ENCODE measurements around the gene EFCAB8.

The EFCAB8 gene

GRCh38 chr20:32963176-32963575, 104.5 kb downstream of the EFCAB8 start:
- H3K27ac ChIP-seq (ENCODE audit: low read depth, low read length): no peak overlapping the region
- H3K36me3 ChIP-seq (ENCODE audit: control insufficient read depth, insufficient read depth, low read length): no peaks in the 10 kb centered on the region
- H3K79me1 ChIP-seq (ENCODE audit: low read length): no peaks in the 10 kb centered on the region
- no peak overlapping the region for H4K5ac ChIP-seq (ENCODE audit: low read length)
- no peak overlapping the region for H2BK120ac ChIP-seq (ENCODE audit: low read depth, low read length)
- H3K18ac ChIP-seq (ENCODE audit: low read length): peak overlapping the region; percentile 8
- no peak overlapping the region for H3K9ac ChIP-seq (ENCODE audit: low read length)
- H3K4me2 ChIP-seq (ENCODE audit: low read length): no peak overlapping the region
- DNase-seq: no peak
- H4K8ac ChIP-seq (ENCODE audit: low read depth, low read length): no peak overlapping the region
- H3K27me3 ChIP-seq (ENCODE audit: insufficient read depth, low read length, poor library complexity): no peaks in the 10 kb centered on the region
- H3K4ac ChIP-seq (ENCODE audit: low read depth, low read length): no peak overlapping the region
- H3K4me1 ChIP-seq (ENCODE audit: control insufficient read depth, low read depth, low read length): no peaks in the 10 kb centered on the region
- H3K23ac ChIP-seq (ENCODE audit: low read length): no peak overlapping the region
- H3K4me3 ChIP-seq (ENCODE audit: low read length): no peak overlapping the region
- H2AK5ac ChIP-seq (ENCODE audit: low read length): no peak overlapping the region
- H2BK5ac ChIP-seq (ENCODE audit: low read length): no peak overlapping the region
- H2BK15ac ChIP-seq (replicated peaks; ENCODE audit: low read depth): peak overlapping the region; percentile 8
- no peak overlapping the region for H3K56ac ChIP-seq (ENCODE audit: low read length)
- no CpG with 5 or more reads among the region's 5 CpGs for WGBS (ENCODE audit: extremely low coverage, insufficient coverage, low lambda C conversion rate)
- H3K79me2 ChIP-seq (ENCODE audit: control insufficient read depth, insufficient read depth, low read length): no peaks in the 10 kb centered on the region

GRCh38 chr20:32964575-32964974, 105.9 kb downstream of the EFCAB8 start:
- no peak overlapping the region for H2BK5ac ChIP-seq (ENCODE audit: low read length)

GRCh38 chr20:32965115-32965514, 106.4 kb downstream of the EFCAB8 start:
- Histone ChIP-seq H2BK15ac (replicated peaks; ENCODE audit: low read depth) (no peak overlapping the region), H3K4ac (ENCODE audit: low read depth, low read length) (no peak overlapping the region), H3K27ac (ENCODE audit: low read depth, low read length) (no peak overlapping the region), H3K18ac (ENCODE audit: low read length) (no peak overlapping the region), H3K36me3 (ENCODE audit: control insufficient read depth, insufficient read depth, low read length) (no peaks in the 10 kb centered on the region), H3K4me3 (ENCODE audit: low read length) (no peak overlapping the region), H3K79me2 (ENCODE audit: control insufficient read depth, insufficient read depth, low read length) (no peaks in the 10 kb centered on the region), H2BK5ac (ENCODE audit: low read length) (peak overlapping the region; percentile 8), H2AK5ac (ENCODE audit: low read length) (peak overlapping the region; percentile 59), H4K5ac (ENCODE audit: low read length) (no peak overlapping the region), H3K23ac (ENCODE audit: low read length) (no peak overlapping the region), H2BK120ac (ENCODE audit: low read depth, low read length) (no peak overlapping the region), H3K27me3 (ENCODE audit: insufficient read depth, low read length, poor library complexity) (no peaks in the 10 kb centered on the region), H4K8ac (ENCODE audit: low read depth, low read length) (no peak overlapping the region), H3K4me2 (ENCODE audit: low read length) (no peak overlapping the region), H3K79me1 (ENCODE audit: low read length) (no peaks in the 10 kb centered on the region), H3K56ac (ENCODE audit: low read length) (peak overlapping the region; percentile 69), H3K9ac (ENCODE audit: low read length) (peak overlapping the region; percentile 11), H3K4me1 (ENCODE audit: control insufficient read depth, low read depth, low read length) (no peaks in the 10 kb centered on the region)
- DNase-seq: no peak
- WGBS (ENCODE audit: extremely low coverage, insufficient coverage, low lambda C conversion rate): no CpG with 5 or more reads among the region's 8 CpGs

More at GRCh38 chr20:32964575-32964974, 105.9 kb downstream of the EFCAB8 start:
- H2AK5ac ChIP-seq (ENCODE audit: low read length): no peak overlapping the region
- no peak overlapping the region for H4K8ac ChIP-seq (ENCODE audit: low read depth, low read length)
- no peak overlapping the region for H3K4me2 ChIP-seq (ENCODE audit: low read length)
- no peak overlapping the region for H3K23ac ChIP-seq (ENCODE audit: low read length)
- no peaks in the 10 kb centered on the region for H3K36me3 ChIP-seq (ENCODE audit: control insufficient read depth, insufficient read depth, low read length)
- WGBS (ENCODE audit: extremely low coverage, insufficient coverage, low lambda C conversion rate): no CpG with 5 or more reads among the region's 6 CpGs
- H3K27me3 ChIP-seq (ENCODE audit: insufficient read depth, low read length, poor library complexity): no peaks in the 10 kb centered on the region
- H3K4ac ChIP-seq (ENCODE audit: low read depth, low read length): no peak overlapping the region
- no peak overlapping the region for H3K4me3 ChIP-seq (ENCODE audit: low read length)
- H3K79me1 ChIP-seq (ENCODE audit: low read length): no peaks in the 10 kb centered on the region
- no peak overlapping the region for H3K18ac ChIP-seq (ENCODE audit: low read length)
- no peak overlapping the region for H2BK15ac ChIP-seq (replicated peaks; ENCODE audit: low read depth)
- H3K56ac ChIP-seq (ENCODE audit: low read length): no peak overlapping the region
- no peaks in the 10 kb centered on the region for H3K4me1 ChIP-seq (ENCODE audit: control insufficient read depth, low read depth, low read length)
- no peak for DNase-seq
- H3K79me2 ChIP-seq (ENCODE audit: control insufficient read depth, insufficient read depth, low read length): no peaks in the 10 kb centered on the region
- H3K9ac ChIP-seq (ENCODE audit: low read length): no peak overlapping the region
- H3K27ac ChIP-seq (ENCODE audit: low read depth, low read length): no peak overlapping the region
- H2BK120ac ChIP-seq (ENCODE audit: low read depth, low read length): no peak overlapping the region
- H4K5ac ChIP-seq (ENCODE audit: low read length): no peak overlapping the region

- DNase-seq: no peak
- Histone ChIP-seq H4K8ac (ENCODE audit: low read depth, low read length) (no peak overlapping the region), H3K79me2 (ENCODE audit: control insufficient read depth, insufficient read depth, low read length) (no peaks in the 10 kb centered on the region), H2BK15ac (replicated peaks; ENCODE audit: low read depth) (no peak overlapping the region), H3K9ac (ENCODE audit: low read length) (peak overlapping the region; percentile 11), H3K27me3 (ENCODE audit: insufficient read depth, low read length, poor library complexity) (no peaks in the 10 kb centered on the region), H3K4me2 (ENCODE audit: low read length) (no peak overlapping the region), H3K36me3 (ENCODE audit: control insufficient read depth, insufficient read depth, low read length) (no peaks in the 10 kb centered on the region), H3K4ac (ENCODE audit: low read depth, low read length) (no peak overlapping the region), H3K4me3 (ENCODE audit: low read length) (no peak overlapping the region), H3K4me1 (ENCODE audit: control insufficient read depth, low read depth, low read length) (no peaks in the 10 kb centered on the region), H2BK120ac (ENCODE audit: low read depth, low read length) (no peak overlapping the region), H3K27ac (ENCODE audit: low read depth, low read length) (no peak overlapping the region), H3K56ac (ENCODE audit: low read length) (peak overlapping the region; percentile 69), H4K5ac (ENCODE audit: low read length) (no peak overlapping the region), H3K18ac (ENCODE audit: low read length) (no peak overlapping the region), H3K79me1 (ENCODE audit: low read length) (no peaks in the 10 kb centered on the region), H3K23ac (ENCODE audit: low read length) (peak overlapping the region; percentile 69), H2AK5ac (ENCODE audit: low read length) (peak overlapping the region; percentile 90), H2BK5ac (ENCODE audit: low read length) (peak overlapping the region; percentile 8)
- whole genome bisulfite sequencing (ENCODE audit: extremely low coverage, insufficient coverage, low lambda C conversion rate): no CpG with 5 or more reads among the region's 12 CpGs
These were observed 107.1 kb downstream of the EFCAB8 start for GRCh38 chr20:32965581-32966373.

- Histone ChIP-seq H3K27ac (ENCODE audit: low read depth, low read length) (no peak overlapping the region), H3K56ac (ENCODE audit: low read length) (no peak overlapping the region), H2BK5ac (ENCODE audit: low read length) (no peak overlapping the region), H3K79me2 (ENCODE audit: control insufficient read depth, insufficient read depth, low read length) (no peaks in the 10 kb centered on the region), H3K79me1 (ENCODE audit: low read length) (no peaks in the 10 kb centered on the region), H3K18ac (ENCODE audit: low read length) (peak overlapping the region; percentile 7), H3K4me1 (ENCODE audit: control insufficient read depth, low read depth, low read length) (peaks cover 2% of the 10 kb centered on the region), H2BK15ac (replicated peaks; ENCODE audit: low read depth) (no peak overlapping the region), H3K4me2 (ENCODE audit: low read length) (no peak overlapping the region), H4K8ac (ENCODE audit: low read depth, low read length) (no peak overlapping the region), H2AK5ac (ENCODE audit: low read length) (peak overlapping the region; percentile 59), H3K23ac (ENCODE audit: low read length) (no peak overlapping the region), H3K9ac (ENCODE audit: low read length) (no peak overlapping the region), H3K27me3 (ENCODE audit: insufficient read depth, low read length, poor library complexity) (no peaks in the 10 kb centered on the region), H3K4me3 (ENCODE audit: low read length) (no peak overlapping the region), H3K36me3 (ENCODE audit: control insufficient read depth, insufficient read depth, low read length) (no peaks in the 10 kb centered on the region), H2BK120ac (ENCODE audit: low read depth, low read length) (no peak overlapping the region), H3K4ac (ENCODE audit: low read depth, low read length) (no peak overlapping the region), H4K5ac (ENCODE audit: low read length) (no peak overlapping the region)
- WGBS (ENCODE audit: extremely low coverage, insufficient coverage, low lambda C conversion rate): no CpG with 5 or more reads among the region's 4 CpGs
- no peak for DNase-seq
These were observed 107.7 kb downstream of the EFCAB8 start for GRCh38 chr20:32966382-32966781.
